GM21528 (cell line): Measurements from ENCODE around the gene TRIM52.

ENCODE experiments used
- ATAC-seq: cut with Tn5 transposase; IDR thresholded peaks from one replicate; pipeline ENCODE4 v1.9.1; 2021; ENCODE audit warnings: mild to moderate bottlenecking, moderate library complexity; ENCODE audit not compliant: unreplicated experiment, low FRiP score

TRIM52 gene

DNA sequence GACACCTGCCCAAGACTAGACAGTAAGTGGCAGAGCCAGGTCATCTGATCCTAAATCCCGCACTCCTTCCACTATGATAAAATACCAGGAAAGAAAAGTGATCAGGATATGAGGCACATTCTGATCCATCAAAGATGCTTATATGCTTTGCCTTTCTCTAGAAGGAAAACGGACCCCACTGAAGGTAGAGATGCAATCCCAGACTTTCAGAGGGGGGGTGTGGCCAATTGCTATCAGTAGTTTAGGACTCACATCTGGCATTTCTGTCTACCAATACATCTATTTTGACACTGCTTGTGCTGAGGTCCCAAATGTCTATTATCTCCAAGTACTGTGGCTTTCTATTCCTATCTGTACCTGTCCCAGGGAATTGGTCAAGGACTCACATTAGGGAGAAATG, 1.7 kb downstream of the TRIM52 start:
- no peak for ATAC-seq

DNA sequence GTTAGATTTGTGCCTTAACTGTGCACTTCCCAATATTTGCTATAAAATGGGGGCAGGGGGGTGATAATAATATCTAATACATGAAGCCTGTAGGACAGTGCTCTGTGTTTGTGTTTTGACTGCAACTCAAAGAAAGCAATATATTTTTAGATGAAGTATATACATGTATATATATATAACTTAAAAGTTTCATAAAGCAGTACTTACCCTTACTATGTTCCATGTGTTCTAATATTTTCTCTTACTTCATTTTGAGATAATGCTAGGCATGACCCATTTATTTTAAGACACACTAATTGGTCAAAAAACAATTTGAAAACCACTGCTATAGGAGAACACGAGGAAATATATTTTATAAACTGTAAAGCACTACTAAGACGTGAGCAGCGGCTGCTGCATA, 2.4 kb downstream of the TRIM52 start:
- ATAC-seq, result no peak

DNA sequence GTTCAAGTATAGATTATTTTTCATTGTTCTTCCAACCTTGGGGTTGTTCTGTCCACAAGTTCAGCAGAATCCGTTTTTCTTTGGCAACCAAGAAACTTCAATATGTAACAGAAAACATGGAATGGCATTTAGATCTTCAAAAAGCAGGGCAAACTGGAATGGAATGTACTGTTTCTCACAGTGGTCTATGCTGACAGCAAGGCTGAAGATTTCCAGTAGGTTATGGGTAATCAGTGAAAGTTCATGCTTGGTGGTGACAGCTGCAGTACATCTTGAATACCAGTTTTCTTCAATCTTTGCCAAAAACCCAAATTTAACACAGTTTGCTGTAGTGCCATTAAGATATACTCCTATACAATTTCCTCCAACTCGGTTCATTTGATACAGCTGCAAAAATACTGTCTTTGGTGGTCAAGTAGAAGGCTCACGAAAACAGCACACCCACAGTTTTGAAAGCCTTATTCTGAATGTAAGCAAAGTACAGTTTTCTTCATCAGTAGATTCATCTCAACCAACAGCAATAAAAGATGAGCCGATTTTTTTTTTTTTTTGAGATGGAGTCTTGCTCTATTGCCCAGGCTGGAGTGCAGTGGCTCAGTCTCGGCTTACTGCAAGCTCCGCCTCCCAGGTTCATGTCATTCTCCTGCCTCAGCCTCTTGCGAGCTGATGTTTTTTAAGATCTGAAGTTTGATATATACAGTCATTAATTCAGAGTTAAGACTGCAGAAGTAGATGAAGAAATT, 4.9 kb downstream of the TRIM52 start:
- no peak for ATAC-seq

DNA sequence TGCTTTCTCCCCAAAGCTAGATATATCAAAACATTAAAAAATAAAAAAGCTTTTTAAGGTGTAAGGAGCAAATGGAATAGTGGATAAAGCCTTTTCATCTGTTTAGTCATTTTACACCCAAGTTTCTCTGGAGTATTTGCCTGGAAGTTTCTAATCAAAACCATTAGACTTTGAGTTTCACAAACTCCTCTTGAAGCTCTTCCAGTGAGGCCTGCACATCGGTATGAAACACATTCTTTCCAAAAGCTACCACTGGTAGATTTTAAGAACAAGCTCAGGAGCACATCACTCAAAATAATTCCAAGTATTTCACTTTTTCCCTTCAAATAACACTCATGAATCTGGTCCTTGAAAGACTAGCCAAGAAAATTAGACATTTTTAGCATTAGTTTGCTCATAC, 5.7 kb downstream of the TRIM52 start:
- ATAC-seq, result no peak

DNA sequence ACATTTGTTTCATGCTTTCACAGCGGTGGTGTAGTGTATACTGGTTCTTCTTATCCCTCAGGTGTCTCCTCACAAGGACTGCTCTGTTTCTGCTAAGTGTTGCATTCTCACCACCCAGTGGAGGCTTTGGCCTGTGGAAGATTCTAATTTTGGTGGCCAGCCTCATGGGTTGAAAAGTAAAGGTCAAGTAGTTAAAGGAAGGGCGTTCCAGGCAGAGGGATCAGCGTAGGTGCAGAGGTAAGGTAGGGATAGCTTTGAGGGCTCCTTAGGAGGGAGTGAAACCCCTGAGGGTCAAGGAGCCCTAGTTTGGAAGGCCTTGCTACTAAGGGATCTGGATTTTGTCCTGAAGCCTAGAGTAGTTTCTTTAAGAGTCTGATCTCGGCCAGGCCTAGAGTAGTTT, 12.7 kb downstream of the TRIM52 start:
- no peak for ATAC-seq

DNA sequence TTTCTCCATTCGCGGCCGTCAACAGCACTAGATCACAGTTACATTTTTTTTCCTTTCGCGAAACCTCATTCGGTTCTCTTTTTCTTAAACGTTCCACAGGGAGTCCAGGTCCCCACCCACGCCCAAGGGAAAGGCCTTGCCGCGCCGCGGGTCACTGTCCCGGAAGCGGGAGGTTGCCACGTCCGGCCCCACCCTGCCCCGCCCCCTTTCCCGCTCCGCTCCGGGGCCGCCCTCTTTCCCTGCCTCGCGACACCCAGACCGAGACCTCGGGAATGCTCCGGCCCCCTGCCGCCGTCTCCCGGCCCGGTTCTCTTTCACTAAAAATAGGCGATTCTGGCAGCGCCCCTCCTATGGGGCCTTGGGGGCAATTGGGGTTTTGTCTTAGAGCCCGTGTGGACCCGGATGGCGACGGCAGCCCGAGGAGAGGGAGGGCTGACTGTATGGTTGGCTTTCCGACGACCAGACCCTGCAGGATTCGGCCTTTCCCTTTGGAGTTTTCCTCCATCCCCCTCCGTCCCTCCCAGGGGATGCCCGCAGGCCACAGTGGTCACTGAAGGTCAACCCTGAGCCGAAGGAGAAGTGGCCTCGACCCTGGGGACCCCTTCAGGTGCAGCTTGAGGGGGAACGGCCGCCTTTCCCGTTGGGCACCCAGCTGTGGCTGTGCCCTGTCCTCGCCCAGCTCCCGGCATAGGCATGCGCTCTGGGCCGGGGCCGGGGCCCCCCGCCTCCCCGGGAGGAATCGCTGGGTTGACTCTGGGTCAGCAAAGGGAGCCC, 14.5 kb downstream of the TRIM52 start:
- peak; percentile 40 for ATAC-seq

DNA sequence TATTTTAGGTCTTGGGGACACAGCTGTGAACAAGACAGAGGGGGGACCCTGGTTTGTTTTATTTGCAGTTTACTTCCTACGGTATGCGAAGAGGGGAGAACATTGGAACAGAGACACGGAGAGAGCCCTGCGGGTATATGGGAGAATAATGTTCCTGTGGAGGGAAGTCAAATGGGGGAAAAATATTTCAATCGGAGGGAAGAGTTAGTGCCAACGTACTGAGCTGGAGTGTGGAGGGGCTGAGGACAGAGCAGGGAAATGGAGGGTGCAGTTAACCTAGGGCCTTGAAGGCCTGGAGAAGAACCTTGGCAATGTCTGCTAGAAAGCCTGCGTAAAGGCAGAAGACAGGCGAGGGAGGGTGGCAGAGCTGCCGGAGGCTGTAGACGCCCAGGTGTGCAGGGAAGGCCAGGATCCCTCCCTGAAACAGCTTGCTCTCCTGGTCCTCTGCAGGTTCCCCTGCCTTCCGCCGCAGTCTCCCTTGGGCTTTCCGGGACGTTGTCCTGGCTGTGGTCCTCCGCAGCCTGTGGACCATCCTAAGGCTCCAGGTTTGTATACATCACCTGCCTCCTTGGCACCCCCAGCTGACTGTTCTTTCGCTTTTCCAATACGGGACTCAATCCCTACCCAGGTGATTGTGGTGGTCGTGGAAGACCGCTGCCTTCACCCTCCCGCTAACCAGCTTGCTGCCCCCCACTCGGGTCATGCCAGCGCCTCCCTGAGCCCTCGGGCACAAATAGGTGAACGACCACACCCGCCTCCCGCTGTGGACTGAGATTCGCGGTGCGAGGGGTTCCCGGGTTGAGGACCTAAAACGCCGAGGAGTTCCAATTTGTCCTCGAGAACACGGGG, 15.3 kb downstream of the TRIM52 start:
- ATAC-seq, result peak; percentile 5

DNA sequence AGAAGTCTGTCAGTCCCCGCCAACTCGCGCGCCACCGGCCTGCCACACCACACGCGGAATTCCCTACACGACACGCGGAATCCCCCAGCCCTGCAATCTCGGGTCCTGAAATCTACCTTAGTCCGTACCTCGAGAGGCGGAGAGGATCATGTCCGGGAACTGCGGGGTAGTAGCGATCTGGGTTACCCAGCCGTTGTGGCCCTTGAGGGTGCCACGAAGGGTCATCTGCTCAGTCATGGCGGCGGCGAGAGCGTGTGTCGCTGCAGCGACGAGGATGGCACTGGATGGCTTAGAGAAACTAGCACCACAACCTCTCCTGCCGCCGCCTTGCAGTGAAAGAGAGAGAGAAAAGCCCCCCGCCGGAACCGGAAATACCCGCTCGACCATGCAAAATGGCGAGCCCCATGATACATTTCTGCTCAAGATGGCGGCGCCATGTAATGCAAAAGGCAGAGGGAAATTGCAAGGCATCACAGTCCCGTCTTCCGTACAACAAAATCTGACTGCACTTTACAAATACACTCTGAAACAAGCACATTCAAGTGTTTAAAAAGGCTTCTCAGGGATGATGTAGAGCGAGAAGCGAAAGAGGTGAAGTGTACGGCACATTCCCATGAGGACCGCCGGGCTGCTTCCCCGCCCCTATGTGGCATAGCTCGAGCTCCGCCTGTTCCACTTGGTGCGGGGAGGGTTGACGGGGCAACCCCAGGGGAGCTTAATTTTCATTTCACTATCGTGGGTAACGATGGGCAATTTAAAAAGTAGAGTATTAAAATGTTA, 17.2 kb downstream of the TRIM52 start, which contains the start of gene RACK1:
Gene RACK1 (minus strand): TSS at position 343 of the 780 bp plus-strand sequence. CDS start 106 bp downstream, at position 237.
- peak; percentile 60 for ATAC-seq

DNA sequence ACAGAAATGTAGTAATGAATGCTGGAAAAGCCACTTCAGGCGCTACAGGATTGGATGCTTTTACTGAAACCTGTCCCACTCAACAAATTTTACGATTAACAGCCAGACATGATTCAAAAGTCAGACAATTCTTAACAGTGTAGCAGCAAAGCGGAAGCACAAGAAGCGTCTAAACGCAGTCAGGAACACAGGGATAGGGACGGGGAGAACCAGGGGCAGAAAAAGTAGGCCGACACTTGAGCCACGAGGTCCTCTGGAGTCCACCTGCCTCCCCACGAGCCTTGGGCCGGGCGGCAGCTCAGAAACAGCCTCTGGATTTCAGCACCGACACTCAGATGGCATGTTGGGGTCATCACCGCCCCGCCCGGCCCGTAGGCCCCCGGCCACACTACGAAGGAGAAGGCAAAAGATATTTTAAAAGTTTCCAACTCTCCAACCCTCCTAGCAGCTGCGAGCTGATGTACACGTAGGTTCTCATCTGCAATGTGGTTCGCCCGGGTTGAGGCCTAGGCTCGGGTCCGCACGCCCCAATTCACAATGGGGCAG, 17.9 kb downstream of the TRIM52 start:
- ATAC-seq, result no peak

DNA sequence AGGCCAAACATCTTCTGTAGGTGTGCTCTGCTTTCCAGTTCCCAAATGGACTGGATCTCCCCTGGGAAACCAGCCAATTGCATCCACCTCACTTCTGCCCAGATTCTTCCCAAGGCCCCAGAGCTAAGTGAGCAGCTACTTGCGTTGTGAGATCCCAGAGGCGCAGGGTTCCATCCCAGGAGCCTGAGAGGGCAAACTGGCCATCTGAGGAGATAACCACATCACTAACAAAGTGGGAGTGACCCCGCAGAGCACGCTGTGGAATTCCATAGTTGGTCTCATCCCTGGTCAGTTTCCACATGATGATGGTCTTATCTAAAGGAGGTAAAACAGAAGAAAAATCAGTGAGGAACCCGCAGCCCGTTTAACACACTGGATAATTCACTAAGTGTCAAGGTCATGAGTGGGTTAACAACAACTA, 18.9 kb downstream of the TRIM52 start:
- ATAC-seq, result no peak

DNA sequence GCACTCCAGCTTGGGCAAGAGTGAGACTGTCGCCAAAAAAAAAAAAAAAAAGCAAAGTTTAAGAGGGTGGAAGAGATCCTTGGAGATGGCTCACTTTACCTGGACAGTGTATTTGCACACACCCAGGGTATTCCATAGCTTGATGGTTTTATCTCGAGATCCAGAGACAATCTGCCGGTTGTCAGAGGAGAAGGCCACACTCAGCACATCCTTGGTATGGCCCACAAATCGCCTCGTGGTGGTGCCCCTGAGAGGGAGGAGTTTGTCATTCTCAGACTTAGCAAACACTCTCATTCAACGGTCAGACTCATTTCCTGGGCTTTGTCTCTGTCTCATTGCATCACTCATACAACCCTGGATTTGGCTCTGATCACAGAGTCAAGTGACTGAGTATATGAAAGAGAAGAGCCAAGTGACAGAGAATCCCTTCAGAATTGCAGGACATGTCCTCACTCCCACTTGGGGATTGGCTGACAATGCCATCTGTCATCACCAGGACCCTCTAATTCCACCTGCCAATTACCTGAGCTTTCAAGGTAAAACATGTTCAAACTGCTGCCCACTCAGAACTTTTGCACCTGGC, 19.5 kb downstream of the TRIM52 start:
- ATAC-seq, result no peak

DNA sequence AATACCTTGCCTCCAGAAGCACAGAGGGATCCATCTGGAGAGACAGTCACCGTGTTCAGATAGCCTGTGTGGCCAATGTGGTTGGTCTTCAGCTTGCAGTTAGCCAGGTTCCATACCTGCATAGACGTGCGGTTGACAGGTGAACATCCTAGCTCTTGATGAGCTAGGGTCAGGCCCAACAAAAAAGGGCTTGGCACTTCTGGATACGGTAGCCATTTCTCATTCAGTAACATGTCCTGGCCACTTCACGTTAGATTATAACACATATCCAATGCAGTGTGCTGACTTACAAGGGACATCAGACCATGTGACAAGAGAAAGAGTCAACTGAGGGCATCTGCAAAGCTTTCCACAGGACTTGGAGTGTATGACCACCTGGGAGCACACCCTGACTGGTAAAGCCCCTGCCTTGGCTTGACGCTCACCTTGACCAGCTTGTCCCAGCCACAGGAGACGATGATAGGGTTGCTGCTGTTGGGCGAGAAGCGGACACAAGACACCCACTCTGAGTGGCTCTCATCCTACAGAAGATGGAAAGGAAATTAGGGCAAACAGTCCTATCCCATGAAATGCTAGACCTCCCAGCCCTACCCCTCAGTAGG, 21.8 kb downstream of the TRIM52 start:
- no peak for ATAC-seq

DNA sequence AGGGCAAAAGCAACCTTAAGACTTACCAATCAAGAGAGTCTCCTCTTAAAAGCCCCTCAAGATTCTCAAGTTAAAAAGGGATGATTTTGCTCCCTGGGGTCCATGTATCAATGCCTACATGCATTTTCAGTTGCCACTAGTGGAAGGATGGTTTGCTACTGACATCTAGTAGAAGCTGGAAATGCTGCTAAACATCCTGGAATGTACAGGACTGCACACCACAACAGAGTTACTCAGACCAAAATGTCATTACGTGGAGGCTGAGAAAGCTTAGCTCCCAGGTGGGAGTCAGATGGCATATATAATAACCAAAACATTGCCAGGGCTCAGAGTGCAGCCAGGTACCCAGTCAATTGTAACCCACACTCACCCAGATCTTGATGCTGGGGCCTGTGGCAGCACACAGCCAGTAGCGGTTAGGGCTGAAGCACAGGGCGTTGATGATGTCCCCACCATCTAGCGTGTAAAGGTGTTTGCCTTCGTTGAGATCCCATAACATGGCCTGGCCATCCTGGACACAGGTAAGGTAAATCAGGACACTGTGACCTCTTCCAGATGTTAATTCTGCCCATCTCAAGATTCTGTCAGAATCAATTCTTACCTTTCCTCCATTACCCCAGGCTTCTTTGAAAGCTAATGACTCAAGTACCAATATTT, 23.1 kb downstream of the TRIM52 start:
- no peak for ATAC-seq

DNA sequence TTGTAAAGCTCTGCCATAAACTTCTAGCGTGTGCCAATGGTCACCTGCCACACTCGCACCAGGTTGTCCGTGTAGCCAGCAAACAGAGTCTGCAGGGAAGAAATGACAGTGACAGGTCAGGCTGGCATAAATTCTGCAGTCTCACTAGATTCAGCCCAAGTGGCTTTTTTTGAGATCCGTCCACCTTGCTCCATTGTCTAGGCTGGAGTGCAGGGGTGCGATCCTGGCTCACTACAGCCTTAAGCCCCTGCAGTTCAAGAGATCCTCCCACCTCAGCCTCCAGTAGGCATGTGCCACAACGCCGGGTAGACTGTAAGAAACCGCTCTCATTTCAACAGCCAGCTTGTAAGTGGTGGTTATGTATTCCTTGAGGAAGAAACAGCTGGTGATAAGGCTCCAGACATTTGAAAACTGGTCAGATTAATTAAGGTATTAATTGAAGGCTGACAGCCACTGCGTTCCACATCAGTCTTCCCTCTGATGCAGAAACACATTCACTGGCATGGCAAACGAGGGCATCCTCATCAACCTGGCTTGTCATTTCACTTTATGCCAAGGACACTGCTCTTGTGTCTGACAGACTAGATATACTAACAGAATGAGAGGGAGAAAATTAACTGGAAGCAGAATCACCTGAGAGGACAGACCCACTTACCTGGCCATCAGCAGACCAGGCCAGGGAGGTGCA, 23.8 kb downstream of the TRIM52 start:
- no peak for ATAC-seq

DNA sequence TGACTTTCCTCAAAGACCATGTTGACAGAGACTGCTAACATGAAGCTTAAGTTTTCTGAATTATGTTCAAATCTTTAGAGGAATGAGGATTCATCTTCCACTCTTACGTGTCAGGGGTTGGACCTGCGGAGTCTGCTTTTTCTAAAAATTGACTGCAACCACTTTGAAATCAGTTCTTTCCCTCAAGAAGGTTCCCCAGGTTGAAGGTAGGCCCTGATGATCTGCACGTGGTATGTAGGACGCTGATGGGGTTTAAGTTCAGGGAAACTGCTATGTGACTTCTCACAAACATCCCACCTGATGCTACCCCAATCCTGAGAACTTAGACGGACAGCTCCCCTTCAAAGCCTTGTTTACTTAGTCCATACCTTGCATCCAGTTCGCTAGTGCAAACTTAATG, 24.5 kb downstream of the TRIM52 start:
- no peak for ATAC-seq

DNA sequence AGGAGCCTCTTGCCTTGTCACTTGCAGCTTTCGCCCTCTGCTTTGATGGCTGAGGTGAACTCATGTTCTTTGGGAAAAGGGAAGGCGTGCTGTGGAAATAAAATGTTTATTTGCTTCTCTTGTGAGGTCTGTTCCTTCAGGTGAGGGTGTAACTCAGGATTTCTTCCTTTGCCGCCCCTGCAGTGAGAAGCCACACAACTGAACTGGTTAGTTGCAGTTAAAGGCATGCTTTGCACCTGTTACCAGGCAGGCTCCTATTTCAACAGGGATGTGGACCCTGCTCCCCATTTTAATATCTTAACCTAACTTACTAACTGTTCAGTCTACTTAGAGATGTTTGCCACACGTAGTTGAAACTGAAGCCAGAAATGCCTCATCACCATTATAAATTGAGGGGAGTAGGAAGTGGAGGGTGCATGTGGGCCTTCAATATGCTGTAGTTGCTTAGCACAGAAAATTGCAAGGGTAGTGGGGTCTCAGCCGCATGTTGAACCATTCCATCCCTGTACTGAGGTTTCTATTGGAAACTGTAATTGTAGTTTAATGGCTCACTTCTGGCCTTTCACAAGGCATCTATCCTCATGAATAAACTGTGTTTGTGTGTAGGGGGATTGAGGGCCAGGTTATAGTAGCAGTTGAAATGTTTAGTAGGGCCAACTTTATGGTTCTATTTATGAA, 25.1 kb downstream of the TRIM52 start:
- no peak for ATAC-seq

DNA sequence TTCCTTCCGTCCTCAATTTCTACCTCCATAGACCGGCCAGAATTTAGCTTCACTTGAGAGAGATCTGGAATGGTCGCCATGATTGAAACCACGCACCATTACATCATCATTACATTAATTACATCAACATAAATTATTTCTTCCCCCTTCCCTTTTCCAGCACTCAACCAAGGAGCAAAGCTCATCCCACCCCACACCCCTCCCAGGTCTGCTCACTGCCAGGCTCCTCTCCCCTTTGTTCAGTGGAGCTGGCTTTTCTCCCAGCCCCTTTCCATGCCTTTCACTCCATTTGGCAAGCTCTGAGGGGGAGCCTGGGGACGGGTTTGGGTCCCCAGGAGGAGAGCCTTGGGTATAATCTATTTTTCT, 25.6 kb downstream of the TRIM52 start:
- no peak for ATAC-seq
